GM18951 (cell line): Measurements from ENCODE around the gene C12orf42.

Source experiments
- POLR2A ChIP-seq: IDR thresholded peaks from 4 replicates; pipeline ENCODE4 v1.6.1; 2011; ENCODE audit warnings: mild to moderate bottlenecking; ENCODE audit not compliant: insufficient read length, insufficient read depth; ENCODE audit errors: extremely low read depth
- in situ Hi-C: fragments of 300-500 bp; cut with MboI; formaldehyde crosslinking; loops from one replicate; pipeline ENCODE4 v1.12.0; 2022; ENCODE audit warnings: low sequenced_read_pairs, mixed read lengths, inconsistent platforms; ENCODE audit not compliant: unreplicated experiment

Gene C12orf42

GRCh38 chr12:103423516-103423910, 72.3 kb downstream of the C12orf42 start:
- no peak for TF ChIP-seq POLR2A
- in situ Hi-C loops, result no loop called here

- in situ Hi-C loops, result no loop called here
- no peak for TF ChIP-seq POLR2A
Measured at GRCh38 chr12:103422746-103423515, 72.8 kb downstream of the C12orf42 start.

GRCh38 chr12:103422328-103422727, 73.4 kb downstream of the C12orf42 start:
- in situ Hi-C loops, result no loop called here

GRCh38 chr12:103421402-103421801, 74.4 kb downstream of the C12orf42 start:
- in situ Hi-C loops, result no loop called here

More at GRCh38 chr12:103422328-103422727, 73.4 kb downstream of the C12orf42 start:
- no peak for TF ChIP-seq POLR2A

GRCh38 chr12:103415681-103416080, 80.1 kb downstream of the C12orf42 start:
- TF ChIP-seq POLR2A, result no peak
- in situ Hi-C loops, result no loop called here

More at GRCh38 chr12:103421402-103421801, 74.4 kb downstream of the C12orf42 start:
- TF ChIP-seq POLR2A, result no peak

- in situ Hi-C loops, result no loop called here
- no peak for TF ChIP-seq POLR2A
Measured at GRCh38 chr12:103401421-103401820, 94.3 kb downstream of the C12orf42 start.

- TF ChIP-seq POLR2A, result no peak
- in situ Hi-C loops, result no loop called here
Measured at GRCh38 chr12:103399986-103400385, 95.8 kb downstream of the C12orf42 start.

GRCh38 chr12:103397536-103397935, 98.2 kb downstream of the C12orf42 start:
- in situ Hi-C loops, result no loop called here
- no peak for TF ChIP-seq POLR2A

- TF ChIP-seq POLR2A, result no peak
- in situ Hi-C loops, result no loop called here
Measured at GRCh38 chr12:103392722-103393121, 103.0 kb downstream of the C12orf42 start.

- TF ChIP-seq POLR2A, result no peak
- in situ Hi-C loops, result no loop called here
Measured at GRCh38 chr12:103391103-103391502, 104.7 kb downstream of the C12orf42 start.

GRCh38 chr12:103387385-103387784, 108.4 kb downstream of the C12orf42 start:
- TF ChIP-seq POLR2A, result no peak
- in situ Hi-C loops, result no loop called here

- TF ChIP-seq POLR2A, result no peak
- in situ Hi-C loops, result no loop called here
Measured at GRCh38 chr12:103386451-103386850, 109.3 kb downstream of the C12orf42 start.

GRCh38 chr12:103382736-103383346, 112.9 kb downstream of the C12orf42 start:
- in situ Hi-C loops, result no loop called here
- no peak for TF ChIP-seq POLR2A

GRCh38 chr12:103382119-103382518, 113.6 kb downstream of the C12orf42 start:
- in situ Hi-C loops, result no loop called here

More at GRCh38 chr12:103382119-103382518, 113.6 kb downstream of the C12orf42 start:
- TF ChIP-seq POLR2A, result no peak
